ENCODE results near the gene ZNF837.

DNA sequence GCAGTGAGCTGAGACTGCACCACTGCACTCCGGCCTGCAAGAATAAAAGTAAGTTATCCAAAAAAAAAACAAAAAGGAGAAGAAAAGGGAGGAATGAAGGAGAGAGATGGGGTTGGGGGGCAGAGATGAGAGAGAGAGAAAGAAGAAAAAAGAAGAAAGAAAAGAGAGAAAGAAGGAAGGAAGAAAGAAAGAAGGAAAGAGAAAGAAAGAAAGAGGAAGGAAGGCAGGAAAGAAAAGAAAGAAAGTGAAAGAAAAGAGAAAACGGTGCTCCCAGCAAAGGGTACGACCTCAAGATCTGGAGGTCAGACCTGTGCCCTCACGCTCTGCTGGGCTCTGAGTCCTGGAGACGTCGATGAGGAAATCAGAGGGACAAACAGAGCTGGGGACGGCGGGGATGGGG, 31.2 kb downstream of the ZNF837 start:
- TF ChIP-seq, protein P1, sequence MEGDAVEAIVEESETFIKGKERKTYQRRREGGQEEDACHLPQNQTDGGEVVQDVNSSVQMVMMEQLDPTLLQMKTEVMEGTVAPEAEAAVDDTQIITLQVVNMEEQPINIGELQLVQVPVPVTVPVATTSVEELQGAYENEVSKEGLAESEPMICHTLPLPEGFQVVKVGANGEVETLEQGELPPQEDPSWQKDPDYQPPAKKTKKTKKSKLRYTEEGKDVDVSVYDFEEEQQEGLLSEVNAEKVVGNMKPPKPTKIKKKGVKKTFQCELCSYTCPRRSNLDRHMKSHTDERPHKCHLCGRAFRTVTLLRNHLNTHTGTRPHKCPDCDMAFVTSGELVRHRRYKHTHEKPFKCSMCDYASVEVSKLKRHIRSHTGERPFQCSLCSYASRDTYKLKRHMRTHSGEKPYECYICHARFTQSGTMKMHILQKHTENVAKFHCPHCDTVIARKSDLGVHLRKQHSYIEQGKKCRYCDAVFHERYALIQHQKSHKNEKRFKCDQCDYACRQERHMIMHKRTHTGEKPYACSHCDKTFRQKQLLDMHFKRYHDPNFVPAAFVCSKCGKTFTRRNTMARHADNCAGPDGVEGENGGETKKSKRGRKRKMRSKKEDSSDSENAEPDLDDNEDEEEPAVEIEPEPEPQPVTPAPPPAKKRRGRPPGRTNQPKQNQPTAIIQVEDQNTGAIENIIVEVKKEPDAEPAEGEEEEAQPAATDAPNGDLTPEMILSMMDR (IDR thresholded peaks at IDR 0.05; ENCODE audit: low read length), result no peak
- no peak for TF ChIP-seq EZH2 (optimal IDR thresholded peaks at IDR 0.05; ENCODE audit: low read depth, low read length)
- TF ChIP-seq EZH2phosphoT487 (IDR thresholded peaks at IDR 0.05; ENCODE audit: low read length), result no peak
